ENCODE data around the gene UBL4A. TPM values are rescaled to one million over a fixed set of nuclear protein-coding genes. Genes with fewer than 3 reads are reported as not detected.

The UBL4A gene
- polyA plus RNA-seq, 1 of the 3 experiments (the other 2 are of a cell fraction), result 27.8 TPM

GRCh38 chrX:154483325-154483724, 3.1 kb downstream of the UBL4A start:
- H4K20me1 ChIP-seq (ENCODE audit: insufficient read depth), result no peaks in the 10 kb centered on the region
- H3K4me2 ChIP-seq, result no peak overlapping the region
- peaks cover 15% of the 10 kb centered on the region; the same call in 1 of the 2 replicates for H3K79me2 ChIP-seq (ENCODE audit: insufficient read depth)
- H3K27ac ChIP-seq (ENCODE audit: low read depth in 2 of 2, low read length in 1 of 2), result no peak overlapping the region
- H3K27me3 ChIP-seq (ENCODE audit: insufficient read depth), result 0 out of 2 replicates have a peak, but pooled peaks cover 14% of the 10 kb centered on the region
- no peak overlapping the region for H3K4me3 ChIP-seq (ENCODE audit: low read depth in 2 of 2, low read length in 1 of 2)
- no peak overlapping the region for H3K9ac ChIP-seq
- no peak overlapping the region for H2AFZ ChIP-seq (ENCODE audit: low read depth)
- H3F3A ChIP-seq (replicated peaks; ENCODE audit: insufficient read depth), result no peaks in the 10 kb centered on the region
- no peak for DNase-seq
- no peaks in the 10 kb centered on the region for H3K9me3 ChIP-seq
- no peak for TF ChIP-seq REST (IDR thresholded peaks at IDR 0.05; ENCODE audit: low read depth, low read length)
- TF ChIP-seq TEAD4 (IDR thresholded peaks at IDR 0.05; ENCODE audit: borderline replicate concordance, insufficient read depth), result no peak
- TF ChIP-seq GATA2 (CRISPR knock-in tag; IDR thresholded peaks at IDR 0.05), result no peak
- TF ChIP-seq CTCF (IDR thresholded peaks at IDR 0.05), result no peak
- TF ChIP-seq EZH2phosphoT487 (IDR thresholded peaks at IDR 0.05; ENCODE audit: borderline replicate concordance, low read depth), result no peak
- TF ChIP-seq SIN3A (IDR thresholded peaks at IDR 0.05; ENCODE audit: borderline replicate concordance, low read depth, low read length), result no peak
- no peak for TF ChIP-seq POLR2AphosphoS5 (IDR thresholded peaks at IDR 0.05; ENCODE audit: low read depth, low read length)
- no peak for TF ChIP-seq PBX3 (IDR thresholded peaks at IDR 0.05)
- no peak for TF ChIP-seq GABPA (IDR thresholded peaks at IDR 0.05; ENCODE audit: low read depth)
- no peak for TF ChIP-seq USF2 (IDR thresholded peaks at IDR 0.05; ENCODE audit: borderline replicate concordance, low read depth, low read length)
- TF ChIP-seq IRF3 (IDR thresholded peaks at IDR 0.05; ENCODE audit: low read depth, low read length), result no peak
- no peak for TF ChIP-seq MXI1 (IDR thresholded peaks at IDR 0.05; ENCODE audit: low read depth, low read length)
- TF ChIP-seq FOSL2 (IDR thresholded peaks at IDR 0.05; ENCODE audit: borderline replicate concordance, low read depth), result no peak
- no peak for TF ChIP-seq CHD2 (IDR thresholded peaks at IDR 0.05; ENCODE audit: low read length, partially characterized antibody)
- no peak for TF ChIP-seq MEF2A (IDR thresholded peaks at IDR 0.05; ENCODE audit: borderline replicate concordance, low read depth)
- H3K36me3 ChIP-seq (replicated peaks in 1 of 2; ENCODE audit: control insufficient read depth in 1 of 2, insufficient read depth in 2 of 2, low read length in 1 of 2), result peaks cover 0 to 14% of the 10 kb centered on the region in 2 experiments
- ChIA-PET POLR2A (no interaction called here), CTCF (interaction anchor here (1.0 kb wide), 1 partner anchor 18 kb away, joined by 4 read pairs; no protein-coding TSS in a partner anchor)
- 52% methylated on average over 7 of the region's 7 CpGs for WGBS (ENCODE audit: low lambda C conversion rate)
- H3K9me2 ChIP-seq, result no peaks in the 10 kb centered on the region
- H3K4me1 ChIP-seq (ENCODE audit: control insufficient read depth in 1 of 2, insufficient read depth in 2 of 2, low read depth in 1 of 2, low read length in 1 of 2), result peaks cover 0 to 10% of the 10 kb centered on the region in 2 experiments; a peak in 1 of 4 replicates
